A549 (cell line): Measurements from ENCODE around the gene ZNF263. TPM values are rescaled to one million over a fixed set of nuclear protein-coding genes. Genes with fewer than 3 reads are reported as not detected.

Experiments
- ATAC-seq, 2 experiments: fragments of 200-7000 bp in 1 of 2; fragments of >200 bp in 1 of 2; cut with Nextera tagmentation in 1 of 2; cut with Tn5 transposase in 1 of 2; 3 replicates each; pipeline versions ENCODE4 v1.8.0 to v1.9.1; 2018 to 2020; ENCODE audit warnings: mild to moderate bottlenecking in 1 of 2, moderate library complexity in 1 of 2
- CTCF ChIA-PET: fragments of 300-600 bp; sonication (Branson Sonifier 250); formaldehyde crosslinking; extraction: SDS; loops from one replicate; lab custom pipeline; 2021; ENCODE audit warnings: antibody characterized with exemption, inconsistent platforms; lab: Yijun Ruan, JAX
- POLR2A ChIA-PET: fragments of 350-600 bp; formaldehyde crosslinking; extraction: SDS; loops from one replicate; lab custom pipeline; 2021; ENCODE audit warnings: antibody characterized with exemption, inconsistent platforms; lab: Yijun Ruan, JAX
- DNase-seq, 2 experiments: peaks; one replicate each; pipeline versions ENCODE4 v3.0.0 to v3.0.0-alpha.2; 2011 to 2016; ENCODE audit warnings: low read depth in 1 of 2, low spot score in 1 of 2
- FAIRE-seq: peaks from 2 replicates; lab custom pipeline; 2011; peaks lifted over from hg19 to GRCh38; lab: Jason Lieb, UNC
- H3K27ac ChIP-seq, 2 experiments: fragments of >200 bp; sonication (Bioruptor Twin); formaldehyde crosslinking; 3 replicates each; pipeline ENCODE4 v1.5.1; 2016 to 2017
- H3K4me1 ChIP-seq: fragments of >200 bp; sonication (Bioruptor Twin); formaldehyde crosslinking; 3 replicates; pipeline ENCODE4 v1.6.1; 2016
- H3K4me2 ChIP-seq: fragments of >200 bp; sonication (Bioruptor Twin); formaldehyde crosslinking; 3 replicates; pipeline ENCODE4 v1.6.1; 2016
- H3K4me3 ChIP-seq: fragments of >200 bp; sonication (Bioruptor Twin); formaldehyde crosslinking; 3 replicates; pipeline ENCODE4 v1.5.1; 2016
- H3K9me3 ChIP-seq: fragments of >200 bp; sonication (Bioruptor Twin); formaldehyde crosslinking; 3 replicates; pipeline ENCODE4 v1.6.1; 2016
- BCL3 ChIP-seq: fragments of >200 bp; sonication (Bioruptor Twin); formaldehyde crosslinking; IDR thresholded peaks from 3 replicates; pipeline ENCODE4 v1.6.1; 2016
- CHD4 ChIP-seq: fragments of 200-600 bp; sonication (generic); IDR thresholded peaks from 2 replicates; pipeline ENCODE4 v1.6.1; 2016; ENCODE audit warnings: antibody characterized with exemption, mild to moderate bottlenecking, borderline replicate concordance
- FOSL2 ChIP-seq, 2 experiments: fragments of 450-650 bp in 1 of 2; fragments of >200 bp in 1 of 2; sonication (Bioruptor Twin) in 1 of 2; formaldehyde crosslinking; IDR thresholded peaks; 2 replicates each; pipeline versions ENCODE4 v1.5.0 to v1.6.1; 2016 to 2020; ENCODE audit warnings: mild to moderate bottlenecking in 1 of 2, moderate library complexity in 1 of 2
- GATA3 ChIP-seq: IDR thresholded peaks from 2 replicates; pipeline ENCODE4 v1.6.1; 2012; ENCODE audit warnings: borderline replicate concordance
- HOXB13 ChIP-seq: fragments of 250-450 bp; sonication (Bioruptor Pico); IDR thresholded peaks from 2 replicates; pipeline ENCODE4 v1.5.0; 2020; ENCODE audit warnings: low read depth, mild to moderate bottlenecking, moderate library complexity
- MAFK ChIP-seq: fragments of 450-650 bp; IDR thresholded peaks from 2 replicates; pipeline ENCODE4 v1.6.1; 2014; ENCODE audit not compliant: partially characterized antibody
- MAX ChIP-seq: IDR thresholded peaks from 2 replicates; pipeline ENCODE4 v1.6.1; 2012
- MAZ ChIP-seq: fragments of 150-350 bp; IDR thresholded peaks from 2 replicates; pipeline ENCODE4 v1.6.1; 2014; ENCODE audit warnings: antibody characterized with exemption, low read depth, low read length, borderline replicate concordance
- NFE2L2 ChIP-seq: fragments of 150-350 bp; conservative IDR thresholded peaks from 2 replicates; pipeline ENCODE4 v1.6.1; 2014; ENCODE audit warnings: low read length
- POLR2A ChIP-seq: IDR thresholded peaks from 2 replicates; pipeline ENCODE4 v1.6.1; 2012; ENCODE audit warnings: mild to moderate bottlenecking, low read length
- RAD21 ChIP-seq, 2 experiments: fragments of >200 bp in 1 of 2; sonication (Bioruptor Twin) in 1 of 2; formaldehyde crosslinking in 1 of 2; IDR thresholded peaks in 1 of 2; conservative IDR thresholded peaks in 1 of 2; 2 replicates in 1 of 2; 3 replicates in 1 of 2; pipeline ENCODE4 v1.6.1; 2012 to 2018; ENCODE audit warnings: inconsistent platforms in 1 of 2
- SMC3 ChIP-seq: fragments of >200 bp; sonication (Bioruptor Twin); formaldehyde crosslinking; IDR thresholded peaks from 3 replicates; pipeline ENCODE4 v1.6.1; 2018; ENCODE audit warnings: inconsistent platforms
- TP53 ChIP-seq: fragments of 250-450 bp; sonication (Bioruptor Pico); IDR thresholded peaks from 2 replicates; pipeline ENCODE4 v1.5.0; 2021; ENCODE audit warnings: mild to moderate bottlenecking, moderate library complexity
- WGBS: methylation state at CpG from one replicate; pipeline ENCODE4 v1.1.6; 2017; ENCODE audit errors: missing lambda C conversion rate; 5-methylcytosine and 5-hydroxymethylcytosine counted together
- polyA plus RNA-seq, 4 experiments: library from polyadenylated mRNA; depleted of rRNA in 3 of 4; stranded (reverse); fragments of >200 nt; fragmentation: RNase III in 1 of 4; extraction: RNeasy Plus Mini Kit Qiagen cat#74134 plus additional on column Dnase treatment in 1 of 4; gene quantifications; 2 replicates in 3 of 4; 3 replicates in 1 of 4; pipeline ENCODE4 v1.2.3, GENCODE V29; 2011 to 2017
- TF ChIP-seq, protein P1 (sequence below): IDR thresholded peaks from 2 replicates; pipeline ENCODE4 v1.6.1; 2012; ENCODE audit warnings: low read depth, borderline replicate concordance
- TF ChIP-seq, protein P2 (sequence below): IDR thresholded peaks from 2 replicates; pipeline ENCODE4 v1.6.1; 2012
- TF ChIP-seq, protein P3 (sequence below): fragments of 250-450 bp; sonication (Bioruptor Pico); IDR thresholded peaks from 2 replicates; pipeline ENCODE4 v1.5.0; 2020; ENCODE audit warnings: low read depth, mild to moderate bottlenecking, moderate library complexity

Gene ZNF263
- polyA plus RNA-seq, 2 of the 4 experiments (the other 2 are of a cell fraction), result 20.9 to 24.4 TPM

DNA sequence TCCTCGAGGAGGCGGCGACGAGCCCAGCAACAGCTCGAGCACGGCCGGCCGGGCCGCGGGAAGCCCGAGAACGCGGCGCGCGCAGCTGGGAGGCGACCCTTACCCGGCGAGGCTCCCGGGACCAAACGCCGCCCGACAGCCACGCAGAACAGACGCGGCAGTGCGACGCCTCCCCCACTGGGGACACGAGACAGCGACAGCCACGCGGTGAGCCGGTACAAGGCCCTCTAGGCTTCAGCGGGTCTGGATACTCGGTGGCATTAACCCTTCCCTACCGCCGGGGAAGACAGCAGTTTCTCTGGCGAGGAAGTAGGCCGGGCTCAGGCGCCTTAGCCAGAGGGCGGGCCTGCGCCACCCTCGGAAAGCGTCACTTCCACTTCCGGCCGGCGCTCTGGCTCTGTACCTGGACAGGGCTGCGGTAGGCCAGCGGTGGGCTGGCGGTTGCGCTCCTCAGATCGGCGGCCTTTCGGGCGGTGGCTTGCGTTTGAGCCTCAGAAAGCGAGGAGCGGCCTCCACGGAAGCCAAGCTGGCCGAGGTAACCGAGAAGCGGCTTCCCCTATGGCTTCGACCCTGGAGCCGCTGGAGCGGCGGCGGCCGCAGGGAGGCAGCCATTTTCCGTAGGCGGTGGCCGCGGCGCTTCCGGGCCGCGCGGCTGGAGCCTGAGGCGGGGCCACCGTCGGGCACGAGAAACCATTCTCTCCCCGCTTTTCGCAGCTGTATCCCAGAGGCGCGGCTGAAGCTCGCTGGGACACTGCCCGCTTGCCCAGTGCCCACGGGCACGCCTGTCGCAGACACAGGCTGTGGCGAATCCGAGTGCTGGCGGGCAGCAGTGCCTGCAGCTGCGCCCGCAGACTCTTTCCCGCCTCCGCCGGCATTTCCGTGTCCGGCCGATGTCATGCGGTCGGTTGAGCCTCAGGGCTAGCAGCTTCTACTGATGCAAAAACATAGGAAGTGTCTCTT is 22.1 kb downstream of the ZNF263 start, which contains the start of the genes TIGD7 and ZNF75A (continued):
- TF ChIP-seq SMC3 (no peak), MAX (peak; percentile 95), RAD21 (conservative IDR thresholded peaks at IDR 0.05 in 1 of 2, IDR thresholded peaks at IDR 0.05 in 1 of 2) (0 out of 5 replicates have a peak, but pooled peaks of 1 of the 2 experiments have one; percentile 9), BCL3 (0 out of 3 replicates have a peak, but pooled peaks have one; percentile 61), TP53 (CRISPR knock-in tag) (0 out of 2 replicates have a peak, but pooled peaks have one; percentile 70), FOSL2 (IDR thresholded peaks at IDR 0.05) (no peak), FOSL2 (CRISPR knock-in tag; IDR thresholded peaks at IDR 0.05) (no peak), CHD4 (no peak), HOXB13 (CRISPR knock-in tag) (peak; percentile 76; the same call in 1 of the 2 replicates), GATA3 (peak; percentile 39; the same call in 1 of the 2 replicates), NFE2L2 (no peak), POLR2A (peak; percentile 77)
- TF ChIP-seq, protein P1, sequence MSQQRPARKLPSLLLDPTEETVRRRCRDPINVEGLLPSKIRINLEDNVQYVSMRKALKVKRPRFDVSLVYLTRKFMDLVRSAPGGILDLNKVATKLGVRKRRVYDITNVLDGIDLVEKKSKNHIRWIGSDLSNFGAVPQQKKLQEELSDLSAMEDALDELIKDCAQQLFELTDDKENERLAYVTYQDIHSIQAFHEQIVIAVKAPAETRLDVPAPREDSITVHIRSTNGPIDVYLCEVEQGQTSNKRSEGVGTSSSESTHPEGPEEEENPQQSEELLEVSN, result peak; percentile 99
- TF ChIP-seq, protein P2, sequence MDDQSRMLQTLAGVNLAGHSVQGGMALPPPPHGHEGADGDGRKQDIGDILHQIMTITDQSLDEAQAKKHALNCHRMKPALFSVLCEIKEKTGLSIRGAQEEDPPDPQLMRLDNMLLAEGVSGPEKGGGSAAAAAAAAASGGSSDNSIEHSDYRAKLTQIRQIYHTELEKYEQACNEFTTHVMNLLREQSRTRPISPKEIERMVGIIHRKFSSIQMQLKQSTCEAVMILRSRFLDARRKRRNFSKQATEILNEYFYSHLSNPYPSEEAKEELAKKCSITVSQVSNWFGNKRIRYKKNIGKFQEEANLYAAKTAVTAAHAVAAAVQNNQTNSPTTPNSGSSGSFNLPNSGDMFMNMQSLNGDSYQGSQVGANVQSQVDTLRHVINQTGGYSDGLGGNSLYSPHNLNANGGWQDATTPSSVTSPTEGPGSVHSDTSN, result no peak

GRCh38 chr16:3306078-3306477 is 22.8 kb downstream of the ZNF263 start:
- Histone ChIP-seq H3K4me3 (peak overlapping the region; percentile 58), H3K4me1 (no peaks in the 10 kb centered on the region), H3K4me2 (peak overlapping the region; percentile 81), H3K27ac (peak overlapping the region; percentile 74 to 90; a peak in 5 of 6 replicates), H3K9me3 (peaks cover 92% of the 10 kb centered on the region)
- no peak for FAIRE-seq
- no peak for ATAC-seq
- CTCF ChIA-PET, result interaction anchor here (1.1 to 1.9 kb wide), 2 partner anchors 14 to 48 kb away, joined by 4 to 5 read pairs; no protein-coding TSS in a partner anchor
- POLR2A ChIA-PET, result interaction anchor here (1.0 to 2.5 kb wide), 2 partner anchors 9 to 23 kb away, joined by 3 to 12 read pairs; partner anchors contain the start of gene ZNF263
- WGBS, result 87% methylated on average over 11 of the region's 11 CpGs
- DNase-seq, result no peak
- no peak for TF ChIP-seq MAZ
- peak; percentile 88 for TF ChIP-seq MAFK
- no peak for TF ChIP-seq TP53 (CRISPR knock-in tag)

- Histone ChIP-seq H3K9me3 (peaks cover 98% of the 10 kb centered on the region), H3K27ac (no peak overlapping the region), H3K4me1 (no peaks in the 10 kb centered on the region), H3K4me2 (no peak overlapping the region), H3K4me3 (no peak overlapping the region)
- FAIRE-seq, result no peak
- TF ChIP-seq, protein P3, sequence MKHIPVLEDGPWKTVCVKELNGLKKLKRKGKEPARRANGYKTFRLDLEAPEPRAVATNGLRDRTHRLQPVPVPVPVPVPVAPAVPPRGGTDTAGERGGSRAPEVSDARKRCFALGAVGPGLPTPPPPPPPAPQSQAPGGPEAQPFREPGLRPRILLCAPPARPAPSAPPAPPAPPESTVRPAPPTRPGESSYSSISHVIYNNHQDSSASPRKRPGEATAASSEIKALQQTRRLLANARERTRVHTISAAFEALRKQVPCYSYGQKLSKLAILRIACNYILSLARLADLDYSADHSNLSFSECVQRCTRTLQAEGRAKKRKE (CRISPR knock-in tag), result no peak
- 80% methylated on average over 4 of the region's 4 CpGs for WGBS
- ATAC-seq, result no peak
- POLR2A ChIA-PET, result no interaction called here
- CTCF ChIA-PET, result interaction anchor here (0.9 kb wide), 1 partner anchor 23 kb away, joined by 3 read pairs; no protein-coding TSS in a partner anchor
- DNase-seq, result no peak
Observed at GRCh38 chr16:3311496-3311895, 28.2 kb downstream of the ZNF263 start.
